HG02884 (cell line): ENCODE data around the gene ARL15.
A peak's percentile ranks its signal among the peaks of the same experiment; 100 is the strongest.
"Not testable (repeated sequence)": the region's sequence is repeated elsewhere in the genome, so short reads cannot be mapped to it uniquely, and the experiment has no call there.

Source experiments
- ATAC-seq: cut with Tn5 transposase; IDR thresholded peaks from one replicate; pipeline ENCODE4 v1.9.1; 2021; ENCODE audit warnings: mild to moderate bottlenecking, moderate library complexity; ENCODE audit not compliant: unreplicated experiment

Gene ARL15

GRCh38 chr5:54310433-54311175, at the start of gene ARL15:
Gene ARL15 (minus strand): TSS chr5:54310573.
- ATAC-seq, result peak; percentile 97

GRCh38 chr5:54360089-54360488, 49.7 kb upstream of the ARL15 start:
- no peak for ATAC-seq

GRCh38 chr5:54357408-54358058, 47.2 kb upstream of the ARL15 start:
- ATAC-seq, result no peak

GRCh38 chr5:54353933-54354564, 43.7 kb upstream of the ARL15 start:
- ATAC-seq, result not testable (repeated sequence)

GRCh38 chr5:54352580-54352979, 42.2 kb upstream of the ARL15 start:
- ATAC-seq, result not testable (repeated sequence)

GRCh38 chr5:54347221-54347865, 37.0 kb upstream of the ARL15 start:
- no peak for ATAC-seq

- no peak for ATAC-seq
These were observed 34.3 kb upstream of the ARL15 start for GRCh38 chr5:54344653-54345052.

GRCh38 chr5:54341971-54342370, 31.6 kb upstream of the ARL15 start:
- ATAC-seq, result no peak

- ATAC-seq, result no peak
These were observed 27.1 kb upstream of the ARL15 start for GRCh38 chr5:54337523-54337922.

GRCh38 chr5:54332720-54333119, 22.3 kb upstream of the ARL15 start:
- no peak for ATAC-seq

GRCh38 chr5:54329731-54330709, 19.6 kb upstream of the ARL15 start:
- no peak for ATAC-seq

- ATAC-seq, result no peak
These were observed 16.4 kb upstream of the ARL15 start for GRCh38 chr5:54326662-54327270.

- ATAC-seq, result no peak
These were observed 15.4 kb upstream of the ARL15 start for GRCh38 chr5:54325610-54326311.

GRCh38 chr5:54325272-54325609, 14.9 kb upstream of the ARL15 start:
- no peak for ATAC-seq

GRCh38 chr5:54324651-54325271, 14.4 kb upstream of the ARL15 start:
- no peak for ATAC-seq

- ATAC-seq, result no peak
These were observed 13.1 kb upstream of the ARL15 start for GRCh38 chr5:54323495-54323894.

- ATAC-seq, result no peak
These were observed 9.9 kb upstream of the ARL15 start for GRCh38 chr5:54320256-54320655.

- no peak for ATAC-seq
These were observed 7.3 kb upstream of the ARL15 start for GRCh38 chr5:54317511-54318260.
